ENCODE data around the gene TMEM191C.
A peak's percentile ranks its signal among the peaks of the same experiment; 100 is the strongest.
"Not testable (repeated sequence)": the region's sequence is repeated elsewhere in the genome, so short reads cannot be mapped to it uniquely, and the experiment has no call there.

TMEM191C gene

GRCh38 chr22:21454998-21455333 is 12.2 kb upstream of the TMEM191C start:
- H3K36me3 ChIP-seq (ENCODE audit: control insufficient read depth in 5 of 5, insufficient read depth in 5 of 5, low read length in 5 of 5); H3K27me3 ChIP-seq (ENCODE audit: control insufficient read depth in 5 of 5, insufficient read depth in 4 of 5, low read length in 5 of 5); H3K9me3 ChIP-seq (ENCODE audit: control insufficient read depth in 5 of 5, low read length in 5 of 5); H3K9ac ChIP-seq (ENCODE audit: low read length in 5 of 5); H3K4me3 ChIP-seq (ENCODE audit: low read depth in 1 of 5, low read length in 5 of 5); H3K4me1 ChIP-seq (ENCODE audit: control insufficient read depth in 5 of 5, insufficient read depth in 5 of 5, low read length in 5 of 5); H3K27ac ChIP-seq (ENCODE audit: low read depth, low read length): not testable (repeated sequence)

GRCh38 chr22:21455334-21456089 is 11.7 kb upstream of the TMEM191C start:
- no peak overlapping the region for H3K4me3 ChIP-seq (ENCODE audit: low read depth in 1 of 5, low read length in 5 of 5)

GRCh38 chr22:21457023-21457787 is 10.0 kb upstream of the TMEM191C start:
- Histone ChIP-seq H3K9me3 (ENCODE audit: control insufficient read depth in 5 of 5, low read length in 5 of 5) (no peaks in the 10 kb centered on the region), H3K27me3 (ENCODE audit: control insufficient read depth in 5 of 5, insufficient read depth in 4 of 5, low read length in 5 of 5) (no peaks in the 10 kb centered on the region), H3K36me3 (ENCODE audit: control insufficient read depth in 5 of 5, insufficient read depth in 5 of 5, low read length in 5 of 5) (no peaks in the 10 kb centered on the region), H3K4me3 (ENCODE audit: low read depth in 1 of 5, low read length in 5 of 5) (no peak overlapping the region), H3K4me1 (ENCODE audit: control insufficient read depth in 5 of 5, insufficient read depth in 5 of 5, low read length in 5 of 5) (no peaks in the 10 kb centered on the region), H3K27ac (ENCODE audit: low read depth, low read length) (no peak overlapping the region), H3K9ac (ENCODE audit: low read length in 5 of 5) (no peak overlapping the region)

More at GRCh38 chr22:21455334-21456089, 11.7 kb upstream of the TMEM191C start:
- H3K4me1 ChIP-seq (ENCODE audit: control insufficient read depth in 5 of 5, insufficient read depth in 5 of 5, low read length in 5 of 5) = no peaks in the 10 kb centered on the region
- no peaks in the 10 kb centered on the region for H3K27me3 ChIP-seq (ENCODE audit: control insufficient read depth in 5 of 5, insufficient read depth in 4 of 5, low read length in 5 of 5)
- no peak overlapping the region for H3K9ac ChIP-seq (ENCODE audit: low read length in 5 of 5)
- no peaks in the 10 kb centered on the region for H3K36me3 ChIP-seq (ENCODE audit: control insufficient read depth in 5 of 5, insufficient read depth in 5 of 5, low read length in 5 of 5)
- H3K27ac ChIP-seq (ENCODE audit: low read depth, low read length) = no peak overlapping the region
- H3K9me3 ChIP-seq (ENCODE audit: control insufficient read depth in 5 of 5, low read length in 5 of 5) = no peaks in the 10 kb centered on the region

- not testable (repeated sequence) for H3K27ac ChIP-seq (ENCODE audit: low read depth, low read length); H3K4me3 ChIP-seq (ENCODE audit: low read depth in 1 of 5, low read length in 5 of 5); H3K9me3 ChIP-seq (ENCODE audit: control insufficient read depth in 5 of 5, low read length in 5 of 5); H3K27me3 ChIP-seq (ENCODE audit: control insufficient read depth in 5 of 5, insufficient read depth in 4 of 5, low read length in 5 of 5); H3K9ac ChIP-seq (ENCODE audit: low read length in 5 of 5); H3K4me1 ChIP-seq (ENCODE audit: control insufficient read depth in 5 of 5, insufficient read depth in 5 of 5, low read length in 5 of 5); H3K36me3 ChIP-seq (ENCODE audit: control insufficient read depth in 5 of 5, insufficient read depth in 5 of 5, low read length in 5 of 5)
These were observed 4.5 kb upstream of the TMEM191C start for GRCh38 chr22:21462672-21463071.

- H3K4me3 ChIP-seq (ENCODE audit: low read depth in 1 of 5, low read length in 5 of 5) = peak overlapping the region in 4 of 5 donors; percentile 45 to 73 (median 53)
- not testable (repeated sequence) for H3K9me3 ChIP-seq (ENCODE audit: control insufficient read depth in 5 of 5, low read length in 5 of 5); H3K36me3 ChIP-seq (ENCODE audit: control insufficient read depth in 5 of 5, insufficient read depth in 5 of 5, low read length in 5 of 5); H3K27ac ChIP-seq (ENCODE audit: low read depth, low read length); H3K9ac ChIP-seq (ENCODE audit: low read length in 5 of 5); H3K4me1 ChIP-seq (ENCODE audit: control insufficient read depth in 5 of 5, insufficient read depth in 5 of 5, low read length in 5 of 5); H3K27me3 ChIP-seq (ENCODE audit: control insufficient read depth in 5 of 5, insufficient read depth in 4 of 5, low read length in 5 of 5)
These were observed 1.3 kb downstream of the TMEM191C start for GRCh38 chr22:21468194-21469096.

- not testable (repeated sequence) for H3K27me3 ChIP-seq (ENCODE audit: control insufficient read depth in 5 of 5, insufficient read depth in 4 of 5, low read length in 5 of 5); H3K4me3 ChIP-seq (ENCODE audit: low read depth in 1 of 5, low read length in 5 of 5); H3K4me1 ChIP-seq (ENCODE audit: control insufficient read depth in 5 of 5, insufficient read depth in 5 of 5, low read length in 5 of 5); H3K9ac ChIP-seq (ENCODE audit: low read length in 5 of 5); H3K27ac ChIP-seq (ENCODE audit: low read depth, low read length); H3K9me3 ChIP-seq (ENCODE audit: control insufficient read depth in 5 of 5, low read length in 5 of 5); H3K36me3 ChIP-seq (ENCODE audit: control insufficient read depth in 5 of 5, insufficient read depth in 5 of 5, low read length in 5 of 5)
These were observed 2.2 kb downstream of the TMEM191C start for GRCh38 chr22:21469097-21469994.

- H3K27me3 ChIP-seq (ENCODE audit: control insufficient read depth in 5 of 5, insufficient read depth in 4 of 5, low read length in 5 of 5) = not testable (repeated sequence)
These were observed 5.8 kb downstream of the TMEM191C start for GRCh38 chr22:21472984-21473383.

GRCh38 chr22:21473664-21474063 is 6.5 kb downstream of the TMEM191C start:
- not testable (repeated sequence) for H3K4me3 ChIP-seq (ENCODE audit: low read depth in 1 of 5, low read length in 5 of 5); H3K9ac ChIP-seq (ENCODE audit: low read length in 5 of 5); H3K27ac ChIP-seq (ENCODE audit: low read depth, low read length); H3K36me3 ChIP-seq (ENCODE audit: control insufficient read depth in 5 of 5, insufficient read depth in 5 of 5, low read length in 5 of 5); H3K4me1 ChIP-seq (ENCODE audit: control insufficient read depth in 5 of 5, insufficient read depth in 5 of 5, low read length in 5 of 5); H3K27me3 ChIP-seq (ENCODE audit: control insufficient read depth in 5 of 5, insufficient read depth in 4 of 5, low read length in 5 of 5); H3K9me3 ChIP-seq (ENCODE audit: control insufficient read depth in 5 of 5, low read length in 5 of 5)

More at GRCh38 chr22:21472984-21473383, 5.8 kb downstream of the TMEM191C start:
- H3K4me3 ChIP-seq (ENCODE audit: low read depth in 1 of 5, low read length in 5 of 5); H3K9ac ChIP-seq (ENCODE audit: low read length in 5 of 5); H3K9me3 ChIP-seq (ENCODE audit: control insufficient read depth in 5 of 5, low read length in 5 of 5); H3K4me1 ChIP-seq (ENCODE audit: control insufficient read depth in 5 of 5, insufficient read depth in 5 of 5, low read length in 5 of 5); H3K27ac ChIP-seq (ENCODE audit: low read depth, low read length); H3K36me3 ChIP-seq (ENCODE audit: control insufficient read depth in 5 of 5, insufficient read depth in 5 of 5, low read length in 5 of 5): not testable (repeated sequence)

GRCh38 chr22:21484039-21484438 is 16.9 kb downstream of the TMEM191C start:
- H3K4me1 ChIP-seq (ENCODE audit: control insufficient read depth in 5 of 5, insufficient read depth in 5 of 5, low read length in 5 of 5); H3K4me3 ChIP-seq (ENCODE audit: low read depth in 1 of 5, low read length in 5 of 5); H3K9ac ChIP-seq (ENCODE audit: low read length in 5 of 5); H3K27ac ChIP-seq (ENCODE audit: low read depth, low read length); H3K36me3 ChIP-seq (ENCODE audit: control insufficient read depth in 5 of 5, insufficient read depth in 5 of 5, low read length in 5 of 5); H3K9me3 ChIP-seq (ENCODE audit: control insufficient read depth in 5 of 5, low read length in 5 of 5); H3K27me3 ChIP-seq (ENCODE audit: control insufficient read depth in 5 of 5, insufficient read depth in 4 of 5, low read length in 5 of 5): not testable (repeated sequence)

All from subcutaneous abdominal adipose tissue (tissue), 5 donors.